ENCODE data around the gene PITHD1. TPM values are rescaled to one million over a fixed set of nuclear protein-coding genes. Genes with fewer than 3 reads are reported as not detected.

The PITHD1 gene
- polyA plus RNA-seq, 2 of the 4 experiments (the other 2 are of a cell fraction): 25.4 to 41.0 TPM

GRCh38 chr1:23774174-23774880 lies 3.9 kb upstream of the PITHD1 start:
- TF ChIP-seq ZC3H11A (IDR thresholded peaks at IDR 0.05) (no peak), CEBPB (IDR thresholded peaks at IDR 0.05) (no peak), RCOR1 (IDR thresholded peaks at IDR 0.05; ENCODE audit: low read depth, low read length) (no peak), NPAS2 (CRISPR knock-in tag; IDR thresholded peaks at IDR 0.05; ENCODE audit: borderline replicate concordance) (no peak), RNF2 (IDR thresholded peaks at IDR 0.05; ENCODE audit: borderline replicate concordance, low read depth) (no peak), HDAC2 (IDR thresholded peaks at IDR 0.05) (no peak), FOSB (CRISPR knock-in tag; IDR thresholded peaks at IDR 0.05) (no peak), HES2 (IDR thresholded peaks at IDR 0.05) (no peak), HOXB5 (CRISPR knock-in tag; IDR thresholded peaks at IDR 0.05) (no peak), EHF (CRISPR knock-in tag; IDR thresholded peaks at IDR 0.05) (no peak), SREBF2 (IDR thresholded peaks at IDR 0.05) (no peak), ELK1 (IDR thresholded peaks at IDR 0.05; ENCODE audit: low read depth, low read length) (no peak), ESRRA (IDR thresholded peaks at IDR 0.05; ENCODE audit: borderline replicate concordance, low read length) (no peak)
- ATAC-seq (no peak), DNase-seq (ENCODE audit: low read depth in 1 of 2, low spot score in 1 of 2) (no peak), FAIRE-seq (no peak)
- no peak overlapping the region for H3K4me2 ChIP-seq
- WGBS (ENCODE audit: missing lambda C conversion rate): 80% methylated on average over 6 of the region's 6 CpGs
- H3K27ac ChIP-seq: no peak overlapping the region
- POLR2A ChIA-PET: no interaction called here
- no peaks in the 10 kb centered on the region for H3K9me3 ChIP-seq
- H3K4me3 ChIP-seq: no peak overlapping the region
- CTCF ChIA-PET: interaction anchor here (1.9 to 2.1 kb wide), 2 partner anchors 9 to 143 kb away, joined by 7 to 8 read pairs; no protein-coding TSS in a partner anchor
- H3K4me1 ChIP-seq: peaks cover 12% of the 10 kb centered on the region

- Histone ChIP-seq H3K4me1 (peaks cover 22% of the 10 kb centered on the region), H3K4me3 (no peak overlapping the region), H3K9me3 (no peaks in the 10 kb centered on the region), H3K27ac (no peak overlapping the region), H3K4me2 (no peak overlapping the region)
- POLR2A ChIA-PET: no interaction called here
- ATAC-seq (no peak), FAIRE-seq (no peak), DNase-seq (ENCODE audit: low read depth in 1 of 2, low spot score in 1 of 2) (no peak)
- CTCF ChIA-PET: interaction anchor here (1.1 to 2.1 kb wide), 2 partner anchors 10 to 243 kb away, joined by 3 to 8 read pairs; no protein-coding TSS in a partner anchor
- TF ChIP-seq TFCP2L1 (CRISPR knock-in tag; IDR thresholded peaks at IDR 0.05): no peak
- no peak for TF ChIP-seq SREBF2 (IDR thresholded peaks at IDR 0.05)
- no peak for TF ChIP-seq HOXB5 (CRISPR knock-in tag; IDR thresholded peaks at IDR 0.05)
- 82% methylated on average over 2 of the region's 2 CpGs for WGBS (ENCODE audit: missing lambda C conversion rate)
Measured at GRCh38 chr1:23776217-23776616, 2.0 kb upstream of the PITHD1 start.

GRCh38 chr1:23779826-23780371 lies 1.7 kb downstream of the PITHD1 start:
- WGBS (ENCODE audit: missing lambda C conversion rate): 6% methylated on average over 3 of the region's 3 CpGs
- Histone ChIP-seq H3K4me1 (peaks cover 20% of the 10 kb centered on the region), H3K27ac (peak overlapping the region in 1 of 2 experiments; percentile 91; a peak in 4 of 6 replicates), H3K9me3 (no peaks in the 10 kb centered on the region), H3K4me2 (peak overlapping the region; percentile 98), H3K4me3 (peak overlapping the region; percentile 99; the same call in 2 of the 3 replicates)
- ChIA-PET POLR2A (interaction anchor here (1.5 to 2.1 kb wide), 3 partner anchors 10 to 20 kb away, joined by 4 to 8 read pairs (median 5); partner anchors contain the start of gene GALE), CTCF (interaction anchor here (0.9 to 2.2 kb wide), 4 partner anchors 8 to 74 kb away, joined by 3 to 5 read pairs (median 4); no protein-coding TSS in a partner anchor)
- DNase-seq (ENCODE audit: low read depth in 1 of 2, low spot score in 1 of 2): peak in 1 of 2 experiments; percentile 36
- no peak for ATAC-seq
- no peak for FAIRE-seq
- TF ChIP-seq HEYL (CRISPR knock-in tag; IDR thresholded peaks at IDR 0.05) (no peak), HES2 (IDR thresholded peaks at IDR 0.05) (no peak), NPAS2 (CRISPR knock-in tag; IDR thresholded peaks at IDR 0.05; ENCODE audit: borderline replicate concordance) (no peak), RARB (CRISPR knock-in tag; IDR thresholded peaks at IDR 0.05) (no peak), POLR2A (IDR thresholded peaks at IDR 0.05; ENCODE audit: low read length) (no peak), NFE2L2 (conservative IDR thresholded peaks at IDR 0.05; ENCODE audit: low read length) (peak; percentile 48), ELK1 (IDR thresholded peaks at IDR 0.05; ENCODE audit: low read depth, low read length) (no peak), JUNB (IDR thresholded peaks at IDR 0.05) (0 out of 2 replicates have a peak, but pooled peaks have one; percentile 26), MAFK (IDR thresholded peaks at IDR 0.05; ENCODE audit: partially characterized antibody) (peak; percentile 99), ESRRA (IDR thresholded peaks at IDR 0.05; ENCODE audit: borderline replicate concordance, low read length) (no peak), KDM5A (IDR thresholded peaks at IDR 0.05) (no peak), SMC3 (IDR thresholded peaks at IDR 0.05) (no peak), FOSB (CRISPR knock-in tag; IDR thresholded peaks at IDR 0.05) (no peak), BHLHE40 (IDR thresholded peaks at IDR 0.05; ENCODE audit: low read depth, low read length) (no peak), FOSL2 (IDR thresholded peaks at IDR 0.05) (no peak), FOSL2 (CRISPR knock-in tag; IDR thresholded peaks at IDR 0.05) (peak; percentile 53), ZC3H11A (IDR thresholded peaks at IDR 0.05) (no peak), MYC (IDR thresholded peaks at IDR 0.05; ENCODE audit: borderline replicate concordance, low read length) (no peak), RNF2 (IDR thresholded peaks at IDR 0.05; ENCODE audit: borderline replicate concordance, low read depth) (no peak), GATA3 (IDR thresholded peaks at IDR 0.05; ENCODE audit: borderline replicate concordance) (no peak), FOXS1 (CRISPR knock-in tag; IDR thresholded peaks at IDR 0.05) (no peak), USF2 (IDR thresholded peaks at IDR 0.05) (no peak), HOXB5 (CRISPR knock-in tag; IDR thresholded peaks at IDR 0.05) (no peak)
